NCI-H2081 (cell line): ENCODE data around the gene COX7C.

Experiments used
- DNase-seq, 2 experiments: peaks; one replicate each; lab custom pipeline; 2025; lab: John Stamatoyannopoulos, UW

COX7C gene

DNA sequence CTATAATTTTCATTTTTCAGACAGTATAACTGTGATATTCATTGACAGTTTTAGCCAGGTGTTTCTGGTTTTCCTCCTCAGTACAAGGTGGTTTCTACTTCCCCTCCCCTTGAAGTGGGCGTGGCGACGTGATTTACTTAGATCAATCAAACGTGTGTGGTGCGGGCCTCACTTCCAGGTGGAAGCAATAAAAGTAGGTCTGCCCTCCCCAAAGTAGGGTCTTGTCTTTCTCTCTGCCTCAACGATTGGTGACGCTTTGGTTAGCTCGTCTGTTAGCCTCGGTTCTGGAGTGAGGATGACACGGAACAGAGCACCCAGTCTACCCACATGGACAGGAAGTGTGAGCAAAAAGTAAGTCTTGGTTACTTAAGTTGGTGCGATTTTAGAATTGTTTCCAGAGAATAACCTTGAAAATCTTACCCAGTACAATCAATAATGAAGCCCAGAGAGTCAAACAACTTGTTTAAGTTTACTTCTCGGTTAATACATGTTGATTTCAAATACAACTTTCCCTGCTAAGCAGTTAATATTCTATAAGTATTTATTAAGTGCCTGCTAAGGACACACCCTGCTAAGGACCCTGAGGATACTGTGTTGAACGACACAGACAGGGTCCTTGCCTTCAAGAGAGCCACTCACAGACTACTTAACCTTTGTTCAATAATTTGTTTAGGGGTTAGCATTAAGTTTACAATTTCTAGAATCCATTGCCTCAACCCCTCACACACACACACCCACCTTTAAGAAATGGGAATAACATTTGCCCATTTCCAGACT, 48.4 kb downstream of the COX7C start:
- DNase-seq, result no peak

DNA sequence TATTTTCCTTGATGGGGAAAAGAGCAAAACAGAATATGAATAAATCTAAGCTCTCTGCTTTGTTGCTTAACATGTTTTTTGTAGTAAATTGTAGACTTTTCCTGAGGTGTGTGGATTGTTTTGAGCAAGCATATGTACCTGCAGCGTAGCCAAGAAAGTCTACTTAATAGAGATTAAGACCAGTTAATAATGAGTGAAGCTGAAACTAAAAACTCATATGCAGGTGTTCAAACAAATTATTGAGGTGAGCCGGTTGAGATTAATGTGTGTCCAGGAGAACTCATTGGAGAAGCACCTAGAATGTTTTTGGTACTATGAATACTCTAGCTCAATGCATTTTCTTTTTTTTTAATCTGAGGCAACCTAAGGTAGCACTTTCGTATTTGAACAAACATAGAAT, 49.2 kb downstream of the COX7C start:
- no peak for DNase-seq
